Measurements from ENCODE around the gene ARIH2. TPM values are rescaled to one million over a fixed set of nuclear protein-coding genes. Genes with fewer than 3 reads are reported as not detected.

Gene ARIH2
- total RNA-seq, 1 donor: 120 TPM

DNA sequence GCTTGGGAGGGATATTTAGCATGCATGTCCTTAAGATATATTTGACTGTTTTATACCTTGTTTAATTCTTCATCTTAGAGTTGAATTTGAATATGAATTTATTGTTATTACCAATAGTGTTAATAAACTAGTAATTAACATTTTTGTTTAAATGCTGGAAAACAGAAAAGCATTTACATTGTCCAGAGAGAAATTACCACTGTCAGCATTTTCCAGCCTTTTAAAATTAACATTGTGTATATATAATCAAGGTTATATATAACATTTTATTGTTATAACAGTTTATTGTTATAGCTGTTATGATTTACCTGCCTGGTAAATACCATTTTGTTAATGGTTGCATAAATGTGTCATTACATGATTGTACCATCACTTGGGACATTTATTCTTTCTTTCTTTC is 63.4 kb downstream of the ARIH2 start:
- no peaks in the 10 kb centered on the region for H3K9me3 ChIP-seq (ENCODE audit: low read depth, low read length)
- no peaks in the 10 kb centered on the region for H3K4me1 ChIP-seq (ENCODE audit: insufficient read depth, low read length)
- no peak overlapping the region for H3K4me3 ChIP-seq (ENCODE audit: low read length)
- H3K27me3 ChIP-seq (ENCODE audit: insufficient read depth, low read length): no peaks in the 10 kb centered on the region

DNA sequence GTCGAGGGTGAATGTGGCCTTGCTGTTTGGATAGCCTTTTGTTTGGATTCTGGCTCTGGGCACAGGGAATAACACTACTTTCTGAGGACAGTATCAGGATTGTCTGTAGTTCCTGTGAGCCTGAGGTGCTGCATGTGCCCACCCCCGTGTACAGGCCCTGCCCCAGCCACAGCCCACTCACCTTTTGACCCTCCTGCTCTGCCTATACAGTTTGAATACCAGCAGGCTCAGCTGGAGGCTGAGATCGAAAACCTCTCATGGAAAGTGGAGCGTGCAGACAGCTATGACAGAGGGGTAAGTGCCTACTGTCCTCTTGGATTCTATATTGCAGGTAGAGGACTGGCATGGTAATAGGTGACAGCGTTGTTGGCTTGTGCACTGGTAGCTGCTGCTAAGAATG is 64.0 kb downstream of the ARIH2 start:
- Histone ChIP-seq H3K4me1 (ENCODE audit: insufficient read depth, low read length) (no peaks in the 10 kb centered on the region), H3K27me3 (ENCODE audit: insufficient read depth, low read length) (no peaks in the 10 kb centered on the region), H3K4me3 (ENCODE audit: low read length) (no peak overlapping the region), H3K9me3 (ENCODE audit: low read depth, low read length) (no peaks in the 10 kb centered on the region)

DNA sequence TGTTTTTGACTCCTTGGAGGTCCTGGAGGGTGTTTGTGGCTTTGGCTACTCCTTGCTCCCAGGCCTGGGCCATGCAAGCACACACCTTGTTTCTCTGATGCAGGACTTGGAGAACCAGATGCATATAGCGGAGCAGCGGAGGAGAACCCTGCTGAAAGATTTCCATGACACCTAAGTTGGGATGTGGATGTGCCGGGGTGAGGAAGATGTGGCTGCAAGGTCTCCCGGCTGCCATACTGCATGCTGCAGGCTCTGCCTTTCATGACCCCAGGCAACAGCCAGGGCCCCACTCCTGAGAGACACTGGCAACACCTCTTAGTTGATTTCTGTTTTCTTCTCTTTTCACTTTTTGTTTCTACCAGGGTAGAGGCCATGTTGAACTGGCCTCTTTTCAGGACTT is 64.5 kb downstream of the ARIH2 start:
- Histone ChIP-seq H3K4me1 (ENCODE audit: insufficient read depth, low read length) (no peaks in the 10 kb centered on the region), H3K4me3 (ENCODE audit: low read length) (no peak overlapping the region), H3K27me3 (ENCODE audit: insufficient read depth, low read length) (no peaks in the 10 kb centered on the region), H3K9me3 (ENCODE audit: low read depth, low read length) (no peaks in the 10 kb centered on the region)

DNA sequence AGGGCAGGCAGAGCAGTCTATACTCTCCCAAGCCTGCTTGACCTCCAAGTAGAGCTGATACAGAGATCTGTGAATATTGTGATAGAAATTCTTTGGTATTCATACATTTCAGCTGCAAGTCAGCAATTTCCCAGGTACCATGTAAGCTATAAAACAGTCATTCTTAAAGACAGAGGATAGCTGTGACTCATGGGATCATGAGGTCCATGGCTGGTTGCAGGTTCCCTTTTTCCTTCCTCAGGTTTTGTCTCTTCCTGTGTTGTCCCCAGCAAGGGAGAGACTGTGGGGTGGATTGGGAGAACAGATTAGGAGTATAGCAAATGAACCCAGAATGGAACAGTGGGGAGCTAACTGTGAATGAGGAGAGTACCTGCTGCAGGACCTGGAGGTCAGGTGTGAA is 66.0 kb downstream of the ARIH2 start:
- H3K4me3 ChIP-seq (ENCODE audit: low read length): no peak overlapping the region
- H3K27me3 ChIP-seq (ENCODE audit: insufficient read depth, low read length): no peaks in the 10 kb centered on the region
- H3K4me1 ChIP-seq (ENCODE audit: insufficient read depth, low read length): peaks cover 9% of the 10 kb centered on the region
- H3K9me3 ChIP-seq (ENCODE audit: low read depth, low read length): no peaks in the 10 kb centered on the region

DNA sequence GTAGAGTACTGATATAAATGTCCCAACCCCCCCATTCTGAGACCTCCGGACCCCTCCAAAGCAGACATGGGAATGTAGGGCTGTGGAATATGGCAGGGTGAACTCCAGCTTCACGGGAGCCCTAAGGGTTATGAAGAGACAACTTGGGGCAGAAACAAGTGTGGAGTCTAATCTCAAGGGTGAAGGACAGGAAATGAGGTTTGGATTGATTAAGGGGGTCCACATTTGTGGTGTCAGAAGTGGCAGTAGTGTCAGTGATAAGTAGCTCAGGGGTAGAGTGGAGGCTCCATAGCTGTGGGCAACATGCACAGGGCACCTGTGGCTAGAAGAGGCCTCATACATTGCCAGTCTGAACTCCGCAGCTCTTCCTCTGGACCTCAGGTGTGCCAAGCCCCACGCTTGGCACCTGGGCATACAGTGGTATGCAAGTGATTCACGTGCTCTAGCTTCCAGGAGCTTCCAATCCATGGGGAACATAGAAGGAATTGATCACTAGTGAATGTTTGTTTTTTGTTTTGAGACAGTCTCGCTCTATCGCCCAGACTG is 67.3 kb downstream of the ARIH2 start:
- peaks cover 13% of the 10 kb centered on the region for H3K4me1 ChIP-seq (ENCODE audit: insufficient read depth, low read length)
- no peak overlapping the region for H3K4me3 ChIP-seq (ENCODE audit: low read length)
- no peaks in the 10 kb centered on the region for H3K27me3 ChIP-seq (ENCODE audit: insufficient read depth, low read length)
- no peaks in the 10 kb centered on the region for H3K9me3 ChIP-seq (ENCODE audit: low read depth, low read length)

DNA sequence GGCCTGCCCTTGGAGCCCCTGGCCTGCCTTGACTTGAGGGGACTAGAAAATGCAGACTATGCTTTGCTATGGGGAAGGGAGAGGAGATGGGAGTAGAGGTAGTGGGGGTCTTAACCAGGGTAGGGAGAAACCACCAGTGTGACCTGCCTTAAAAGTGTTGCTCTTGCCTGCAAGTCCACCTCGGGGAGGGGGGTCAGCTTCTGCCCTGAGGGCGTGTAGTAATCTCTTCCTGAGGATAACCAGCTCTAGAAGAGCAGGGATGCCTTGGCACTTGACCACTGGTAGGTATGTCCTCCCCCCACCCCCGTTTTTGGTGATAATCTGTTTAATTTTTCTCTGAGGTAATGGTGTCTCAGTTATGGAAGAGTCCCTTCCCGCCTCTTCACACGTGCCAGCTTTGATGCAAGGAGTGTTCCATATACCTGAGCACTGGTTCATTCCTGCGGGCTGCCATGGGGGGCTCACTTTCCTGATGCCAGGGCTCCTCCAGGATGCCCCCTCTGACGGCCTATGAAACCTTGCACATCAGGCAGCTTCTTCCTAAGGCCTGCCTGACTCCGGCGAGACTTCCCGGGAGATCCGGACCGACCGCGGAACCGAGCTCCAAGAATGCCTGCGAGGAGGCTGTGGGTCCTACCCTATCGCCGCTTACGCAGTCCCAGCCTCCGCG is 70.6 kb downstream of the ARIH2 start:
- Histone ChIP-seq H3K27me3 (ENCODE audit: insufficient read depth, low read length) (no peaks in the 10 kb centered on the region), H3K4me1 (ENCODE audit: insufficient read depth, low read length) (peaks cover 21% of the 10 kb centered on the region), H3K4me3 (ENCODE audit: low read length) (peak overlapping the region; percentile 73), H3K9me3 (ENCODE audit: low read depth, low read length) (no peaks in the 10 kb centered on the region)

DNA sequence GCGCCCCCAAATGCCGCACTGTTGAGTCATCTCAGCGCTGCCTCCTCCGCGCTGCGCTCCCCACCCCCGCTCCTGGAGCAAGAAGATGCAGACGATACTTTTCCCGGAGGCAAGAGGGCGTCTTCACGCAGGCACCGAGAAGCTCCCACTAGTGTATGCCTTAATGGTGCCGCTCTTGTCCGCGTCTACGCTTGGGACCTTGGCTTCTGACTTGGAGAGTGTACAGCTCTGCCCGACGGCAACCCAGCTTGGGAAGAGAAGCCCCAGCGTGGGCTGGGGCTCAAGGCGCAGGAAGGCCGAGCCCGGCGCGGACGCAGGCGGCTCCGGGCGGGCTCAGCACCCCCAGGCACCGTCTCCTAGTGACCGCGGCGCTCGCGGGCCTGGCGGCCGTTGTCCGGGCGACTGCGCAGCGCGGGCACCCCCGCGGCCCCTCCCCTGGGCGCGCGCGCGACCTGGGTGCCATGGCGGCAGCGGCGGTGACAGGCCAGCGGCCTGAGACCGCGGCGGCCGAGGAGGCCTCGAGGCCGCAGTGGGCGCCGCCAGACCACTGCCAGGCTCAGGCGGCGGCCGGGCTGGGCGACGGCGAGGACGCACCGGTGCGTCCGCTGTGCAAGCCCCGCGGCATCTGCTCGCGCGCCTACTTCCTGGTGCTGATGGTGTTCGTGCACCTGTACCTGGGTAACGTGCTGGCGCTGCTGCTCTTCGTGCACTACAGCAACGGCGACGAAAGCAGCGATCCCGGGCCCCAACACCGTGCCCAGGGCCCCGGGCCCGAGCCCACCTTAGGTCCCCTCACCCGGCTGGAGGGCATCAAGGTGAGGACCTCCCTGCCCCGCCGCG is 71.4 kb downstream of the ARIH2 start, which contains the start of gene P4HTM:
P4HTM (plus strand) TSS at position 446 of the 840 bp plus-strand sequence; CDS start at position 462, 16 bp downstream.
- H3K4me3 ChIP-seq (ENCODE audit: low read length): peak within 1 kb of the TSS; percentile 73

DNA sequence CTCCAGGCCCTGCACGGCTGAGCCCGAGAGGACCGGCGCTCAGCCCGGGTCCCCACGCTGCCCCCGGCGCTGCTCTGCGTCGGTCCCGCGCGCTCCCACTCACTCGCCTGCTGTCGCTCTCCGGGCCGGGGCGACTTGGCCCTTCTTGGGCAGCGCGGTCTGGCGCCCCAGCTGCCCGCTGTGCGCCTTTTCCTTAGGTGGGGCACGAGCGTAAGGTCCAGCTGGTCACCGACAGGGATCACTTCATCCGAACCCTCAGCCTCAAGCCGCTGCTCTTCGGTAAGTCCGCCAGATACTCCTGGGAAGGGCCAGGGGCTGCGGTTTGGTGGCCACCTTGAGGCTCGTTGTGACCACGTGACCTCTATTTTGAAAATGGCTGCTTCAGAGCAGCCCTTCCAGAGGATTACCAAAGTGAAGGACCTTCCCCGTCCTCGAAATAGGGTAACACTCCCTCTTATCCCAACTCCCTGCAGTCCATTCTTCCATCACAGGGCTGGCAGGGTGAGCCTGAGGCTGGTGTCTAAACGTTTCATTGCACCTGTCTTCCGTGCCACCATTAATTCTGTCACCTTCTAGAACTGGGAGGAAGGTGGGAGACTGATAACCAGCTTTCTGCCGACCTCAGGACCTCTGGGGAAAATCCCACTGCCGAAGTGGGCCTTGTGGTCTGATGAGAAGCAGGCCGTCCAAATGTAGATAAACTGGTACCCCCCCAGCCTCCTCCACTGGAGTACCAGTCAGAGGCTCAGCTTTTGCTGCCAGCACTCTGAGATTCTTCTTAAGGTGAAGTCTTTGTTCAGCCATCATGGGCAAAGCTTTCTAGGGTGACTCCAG is 72.2 kb downstream of the ARIH2 start:
- Histone ChIP-seq H3K4me1 (ENCODE audit: insufficient read depth, low read length) (peaks cover 21% of the 10 kb centered on the region), H3K4me3 (ENCODE audit: low read length) (peak overlapping the region; percentile 73)

More for the DNA sequence above, 71.4 kb downstream of the ARIH2 start, which contains the start of gene P4HTM:
- Histone ChIP-seq H3K4me1 (ENCODE audit: insufficient read depth, low read length) (peaks cover 21% of the 10 kb centered on the region), H3K27me3 (ENCODE audit: insufficient read depth, low read length) (no peaks in the 10 kb centered on the region), H3K9me3 (ENCODE audit: low read depth, low read length) (no peaks in the 10 kb centered on the region)

DNA sequence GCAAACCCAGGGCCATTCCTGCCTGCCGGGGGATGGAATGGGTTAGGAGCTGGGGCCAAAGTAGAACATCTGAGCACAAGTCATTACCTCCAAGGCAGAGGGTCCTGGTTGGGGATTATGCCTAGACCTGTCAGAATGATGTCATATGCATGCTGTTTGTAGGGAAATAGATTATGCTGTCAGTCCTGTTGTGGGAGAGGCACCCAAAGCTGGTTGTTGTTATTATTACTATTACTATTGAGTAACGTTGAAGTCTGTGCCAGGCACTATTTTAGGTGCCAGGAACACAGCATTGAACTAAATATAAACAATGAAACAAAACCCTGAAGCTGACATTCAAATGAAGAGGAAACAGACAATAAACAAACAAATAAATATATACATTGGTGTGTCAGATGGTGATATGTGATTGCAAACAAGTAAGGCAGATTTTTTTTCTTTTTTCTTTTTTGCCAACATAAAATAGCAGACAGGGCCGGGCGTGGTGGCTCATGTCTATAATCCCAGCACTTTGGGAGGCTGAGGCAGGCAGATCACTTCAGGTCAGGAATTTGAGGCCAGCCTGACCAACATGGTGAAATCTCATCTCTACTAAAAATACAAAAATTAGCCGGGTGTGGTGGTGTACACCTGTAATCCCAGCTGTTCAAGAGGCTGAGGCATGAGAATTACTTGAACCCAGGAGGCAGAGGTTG is 73.4 kb downstream of the ARIH2 start:
- Histone ChIP-seq H3K27me3 (ENCODE audit: insufficient read depth, low read length) (no peaks in the 10 kb centered on the region), H3K9me3 (ENCODE audit: low read depth, low read length) (no peaks in the 10 kb centered on the region), H3K4me3 (ENCODE audit: low read length) (no peak overlapping the region), H3K4me1 (ENCODE audit: insufficient read depth, low read length) (peaks cover 21% of the 10 kb centered on the region)

More for the DNA sequence above, 72.2 kb downstream of the ARIH2 start:
- no peaks in the 10 kb centered on the region for H3K27me3 ChIP-seq (ENCODE audit: insufficient read depth, low read length)
- H3K9me3 ChIP-seq (ENCODE audit: low read depth, low read length): no peaks in the 10 kb centered on the region

DNA sequence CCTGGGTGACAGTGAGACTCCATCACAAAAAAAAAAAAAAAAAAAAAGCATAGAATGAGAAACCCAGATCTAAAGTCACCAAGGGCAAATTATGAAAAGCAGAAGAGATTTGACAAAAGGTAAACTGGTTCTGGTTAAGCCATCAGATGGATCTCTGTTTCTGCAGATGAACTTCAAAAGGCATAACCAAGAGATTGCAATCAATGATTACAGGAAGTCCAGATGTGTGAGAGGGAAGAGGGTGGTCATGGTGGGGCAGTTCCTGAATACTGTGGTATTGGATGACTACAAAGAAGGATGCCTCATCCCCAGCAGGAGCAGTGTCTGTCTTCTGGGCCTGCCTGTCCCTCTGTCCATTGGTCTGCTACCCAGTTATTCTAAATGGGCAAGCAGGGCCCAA is 75.2 kb downstream of the ARIH2 start:
- Histone ChIP-seq H3K9me3 (ENCODE audit: low read depth, low read length) (no peaks in the 10 kb centered on the region), H3K4me3 (ENCODE audit: low read length) (no peak overlapping the region), H3K4me1 (ENCODE audit: insufficient read depth, low read length) (peaks cover 20% of the 10 kb centered on the region), H3K27me3 (ENCODE audit: insufficient read depth, low read length) (no peaks in the 10 kb centered on the region)

DNA sequence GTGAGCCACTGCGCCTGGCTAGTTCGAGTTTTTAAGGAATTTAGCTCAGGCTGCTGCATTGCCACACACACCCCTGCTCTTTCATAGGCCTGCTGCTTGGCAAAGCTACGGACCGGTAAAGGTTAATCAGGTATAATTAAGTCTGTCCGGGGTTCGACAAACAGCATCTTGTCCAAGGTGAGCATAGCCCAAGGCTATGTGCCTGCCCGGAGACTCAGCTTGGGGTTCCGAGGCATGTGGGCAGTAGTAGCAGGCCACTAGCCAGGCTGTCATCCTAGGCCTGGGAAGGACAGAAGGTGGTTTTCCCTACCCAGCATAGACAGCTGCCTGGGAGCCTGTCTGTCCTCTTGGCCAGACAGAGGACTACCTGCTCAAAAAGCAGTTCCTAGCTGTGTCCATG is 78.0 kb downstream of the ARIH2 start:
- H3K4me1 ChIP-seq (ENCODE audit: insufficient read depth, low read length): peaks cover 1% of the 10 kb centered on the region
- no peak overlapping the region for H3K4me3 ChIP-seq (ENCODE audit: low read length)
- H3K27me3 ChIP-seq (ENCODE audit: insufficient read depth, low read length): no peaks in the 10 kb centered on the region
- no peaks in the 10 kb centered on the region for H3K9me3 ChIP-seq (ENCODE audit: low read depth, low read length)

DNA sequence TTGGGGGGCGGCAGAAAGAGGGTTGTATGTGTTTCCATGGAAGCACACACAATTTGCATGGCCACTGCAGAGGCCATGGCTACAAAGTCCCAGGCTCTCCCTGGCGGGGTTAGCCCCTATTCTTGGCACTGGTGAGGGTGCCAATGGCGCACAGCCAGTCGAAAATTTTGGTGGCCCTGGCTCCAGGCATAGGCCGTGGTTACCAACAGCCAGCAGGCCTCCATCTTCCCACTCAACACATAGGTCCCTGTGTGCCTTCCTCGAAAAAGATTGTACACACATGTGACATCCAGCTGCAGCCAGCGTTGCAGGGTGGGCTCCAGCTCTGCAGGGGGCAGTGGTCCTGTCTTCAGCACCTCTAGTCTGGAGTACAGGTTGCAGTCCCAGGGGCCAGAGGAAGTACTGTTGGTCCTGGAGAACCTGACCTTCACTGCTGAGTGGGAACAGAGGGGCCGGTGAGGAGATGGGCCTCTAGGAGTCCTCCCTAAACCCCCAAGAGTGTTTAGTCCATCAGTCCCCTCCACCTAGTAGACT is 78.5 kb downstream of the ARIH2 start:
- Histone ChIP-seq H3K4me1 (ENCODE audit: insufficient read depth, low read length) (no peaks in the 10 kb centered on the region), H3K4me3 (ENCODE audit: low read length) (no peak overlapping the region), H3K9me3 (ENCODE audit: low read depth, low read length) (no peaks in the 10 kb centered on the region), H3K27me3 (ENCODE audit: insufficient read depth, low read length) (no peaks in the 10 kb centered on the region)

DNA sequence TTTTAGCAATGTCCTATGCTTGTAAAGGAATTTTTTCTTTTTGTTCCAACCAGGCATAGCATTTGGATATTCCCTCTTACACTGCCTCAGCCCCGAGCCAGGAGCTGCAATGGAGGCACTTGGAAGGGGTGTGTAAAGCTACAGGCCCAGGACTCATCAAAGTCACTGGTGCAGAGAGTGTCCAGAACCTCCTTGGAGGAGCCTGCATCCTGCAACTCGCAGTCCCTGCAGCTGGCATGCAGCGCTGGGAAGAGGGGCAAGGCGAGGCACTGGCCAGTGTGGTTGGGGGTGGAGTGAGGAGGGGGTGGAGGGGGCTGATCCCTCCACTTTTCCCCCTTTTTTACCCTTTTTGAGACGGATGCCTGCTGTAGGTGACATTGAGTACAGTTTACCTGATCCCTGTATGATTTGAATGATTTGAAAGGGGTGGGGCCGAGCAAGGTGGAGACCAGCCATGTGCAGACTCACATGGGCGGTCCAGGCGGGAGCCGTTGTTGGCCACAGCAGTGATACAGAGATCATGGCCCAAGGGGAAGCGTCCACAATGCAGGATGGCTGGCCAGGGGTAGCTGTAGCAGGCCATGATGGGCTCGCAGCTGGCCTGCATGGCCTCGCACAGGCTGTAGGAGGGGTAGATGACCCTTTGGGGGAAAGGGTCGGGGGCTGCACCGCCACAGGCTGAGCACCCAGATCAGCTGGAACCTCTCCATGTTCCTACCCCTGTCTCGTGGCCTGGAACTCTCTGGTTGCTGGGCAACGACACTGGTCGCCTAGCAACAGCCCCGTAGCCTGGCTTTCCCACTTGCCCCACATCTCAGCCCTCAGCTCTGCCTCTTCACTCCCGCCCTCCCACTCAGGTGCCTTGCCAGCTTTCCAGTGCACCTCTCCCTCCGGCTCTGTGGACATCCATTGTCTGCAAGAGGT is 79.3 kb downstream of the ARIH2 start:
- no peaks in the 10 kb centered on the region for H3K4me1 ChIP-seq (ENCODE audit: insufficient read depth, low read length)
- no peaks in the 10 kb centered on the region for H3K27me3 ChIP-seq (ENCODE audit: insufficient read depth, low read length)
- H3K4me3 ChIP-seq (ENCODE audit: low read length): no peak overlapping the region

More for the DNA sequence above, 79.3 kb downstream of the ARIH2 start:
- no peaks in the 10 kb centered on the region for H3K9me3 ChIP-seq (ENCODE audit: low read depth, low read length)

All from mononuclear cell (primary cell).